Bladder microvascular endothelial cell (primary cell): Measurements from ENCODE around the gene DDN. TPM values are rescaled to one million over a fixed set of nuclear protein-coding genes. Genes with fewer than 3 reads are reported as not detected.

Experiments used
- total RNA-seq: library from RNA; depleted of rRNA; stranded (reverse); fragments of >200 nt; gene quantifications from 2 replicates; pipeline ENCODE4 v1.2.3, GENCODE V29; 2014

DDN gene
- total RNA-seq, result under 0.01 and 0.13 TPM in 2 replicates

DNA sequence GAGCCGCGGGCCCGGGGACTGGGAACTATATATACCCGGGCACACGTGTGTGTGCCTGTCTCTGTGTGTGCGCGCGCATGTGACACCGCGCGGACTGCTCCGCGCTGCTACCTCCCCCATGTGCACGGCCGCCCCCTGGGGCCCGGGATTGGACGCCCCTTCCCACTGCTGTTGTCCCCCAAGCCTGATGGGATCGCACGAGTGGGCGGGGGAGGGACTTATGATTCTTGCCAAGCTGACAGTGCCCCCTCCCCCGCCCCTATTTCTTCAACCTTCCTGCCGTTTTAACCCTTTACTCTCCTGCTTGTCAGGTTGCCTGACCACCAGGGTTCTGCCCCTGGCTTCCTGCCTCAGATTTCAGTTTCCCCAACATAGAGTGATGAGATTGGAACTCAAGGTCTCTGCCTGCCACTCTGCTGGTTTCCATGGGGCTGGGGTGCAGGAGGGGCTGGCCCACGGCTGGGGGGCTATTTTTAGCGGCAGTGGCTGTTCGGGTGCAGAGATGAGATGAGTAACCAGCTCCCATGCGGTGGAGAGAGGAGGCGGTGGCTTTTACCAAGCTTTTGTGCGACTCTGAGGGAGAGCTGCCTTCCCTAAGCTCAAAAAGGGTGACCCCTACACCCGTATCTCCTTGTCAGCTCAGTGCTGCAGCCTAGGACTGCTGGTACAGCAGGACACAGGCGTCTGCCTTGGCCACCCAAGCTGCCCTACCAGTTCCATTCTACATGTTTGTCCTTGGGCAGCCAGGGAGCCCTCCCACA lies at the start of gene DDN:
TSS of gene DDN (minus strand) at position 5 of the 761 bp plus-strand sequence. CDS start 88 bp downstream, outside the sequence.

DNA sequence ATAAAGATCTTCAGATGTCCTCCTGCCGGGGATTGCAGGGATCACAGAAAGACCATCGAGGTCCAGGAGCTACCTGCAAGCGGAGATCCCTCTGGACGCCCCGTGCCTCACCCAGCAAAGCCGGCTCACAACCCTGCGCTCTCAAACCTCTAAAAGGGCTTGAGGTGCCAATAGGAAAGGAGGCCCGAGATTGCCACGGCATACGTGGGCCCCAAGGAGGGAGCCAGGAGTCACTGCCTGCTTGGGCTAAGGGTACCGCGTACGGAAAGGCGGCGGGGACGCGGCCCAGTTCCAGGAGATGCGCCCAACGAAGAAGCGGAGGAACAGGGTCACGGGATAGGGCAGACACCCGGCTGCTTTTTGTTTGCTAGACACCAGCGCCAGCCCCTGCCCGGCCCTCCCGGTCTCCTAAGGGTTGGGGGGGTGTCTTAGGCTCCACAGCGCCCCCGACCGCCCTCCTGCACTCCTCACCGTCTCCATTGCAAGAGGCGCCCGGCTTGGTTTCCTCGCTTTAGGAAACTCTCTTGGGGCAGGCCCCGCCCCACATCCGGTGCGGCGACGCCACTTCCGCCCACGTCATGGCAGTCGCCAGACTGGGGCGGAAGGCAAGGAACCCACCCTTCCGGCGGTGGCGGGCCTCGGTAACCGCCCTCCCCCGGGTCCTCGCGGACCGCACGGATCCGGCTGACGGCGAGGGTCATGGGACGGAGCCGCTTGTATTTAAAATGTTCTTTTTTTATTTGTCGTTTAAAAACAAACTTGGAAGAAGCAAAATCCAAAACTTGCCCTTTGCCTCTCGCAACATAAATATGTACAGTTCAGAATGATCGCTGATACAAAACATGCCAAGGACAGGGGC lies 19.3 kb upstream of the DDN start, which contains the start of gene PRKAG1:
TSS of gene PRKAG1 (minus strand) at position 516 of the 859 bp plus-strand sequence. CDS start at position 480, 36 bp downstream.

DNA sequence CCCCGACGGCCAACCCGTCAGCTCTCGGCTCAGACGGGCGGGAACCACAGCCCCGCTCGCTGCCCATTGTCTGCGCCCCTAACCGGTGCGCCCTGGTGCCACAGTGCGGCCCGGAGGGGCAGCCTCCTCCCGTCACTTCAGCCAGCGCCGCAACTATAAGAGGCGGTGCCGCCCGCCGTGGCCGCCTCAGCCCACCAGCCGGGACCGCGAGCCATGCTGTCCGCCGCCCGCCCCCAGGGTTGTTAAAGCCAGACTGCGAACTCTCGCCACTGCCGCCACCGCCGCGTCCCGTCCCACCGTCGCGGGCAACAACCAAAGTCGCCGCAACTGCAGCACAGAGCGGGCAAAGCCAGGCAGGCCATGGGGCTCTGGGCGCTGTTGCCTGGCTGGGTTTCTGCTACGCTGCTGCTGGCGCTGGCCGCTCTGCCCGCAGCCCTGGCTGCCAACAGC lies 20.9 kb downstream of the DDN start, which contains the start of gene WNT1:
TSS of gene WNT1 (plus strand) at position 32 of the 450 bp plus-strand sequence. CDS start at position 361, 329 bp downstream.

DNA sequence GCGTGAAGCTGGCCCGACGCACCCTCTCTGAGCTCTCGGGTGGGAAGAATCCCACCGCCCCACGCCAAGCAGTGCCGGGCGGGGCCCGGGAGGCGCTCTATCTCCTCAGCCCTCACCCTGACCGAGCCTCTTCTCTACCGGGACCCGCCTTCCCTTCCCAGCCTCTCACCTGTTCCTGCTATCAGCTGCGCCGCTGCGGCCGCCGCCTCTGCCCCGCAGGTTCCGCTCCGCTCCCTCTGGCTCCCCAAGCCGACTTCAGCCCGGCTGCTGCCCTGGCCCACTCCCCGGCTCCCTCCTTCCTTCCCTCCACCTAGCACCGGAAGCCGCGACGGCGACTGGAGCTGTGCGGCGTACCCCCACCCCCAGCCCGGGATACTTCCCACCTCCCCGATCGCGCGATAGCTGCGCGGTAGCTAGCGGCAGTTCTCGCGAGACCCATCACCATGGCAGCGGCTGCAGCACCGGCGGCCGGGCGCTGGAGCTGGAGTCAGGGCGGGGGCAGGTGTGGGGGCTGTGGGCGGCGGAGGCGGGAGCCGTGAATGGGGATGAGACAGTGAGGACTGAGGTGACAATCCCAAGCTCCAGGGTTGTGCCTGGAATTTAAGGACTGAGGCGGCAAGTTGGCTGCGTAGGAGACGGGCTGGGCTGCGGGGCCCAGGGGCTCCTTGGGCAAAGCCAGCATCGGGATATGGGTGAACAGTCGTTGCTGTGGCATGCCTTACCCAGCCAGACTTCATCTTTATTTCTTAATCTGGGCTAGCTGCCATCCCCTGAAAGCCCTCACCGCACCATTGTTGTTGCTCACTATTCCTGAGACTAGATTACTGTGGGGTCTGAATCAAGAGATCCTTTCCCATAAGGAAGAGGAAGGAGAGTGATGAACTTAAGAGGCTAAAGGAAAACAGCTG lies 41.8 kb downstream of the DDN start, which contains the start of gene ARF3:
TSS of gene ARF3 (minus strand) at position 347 of the 908 bp plus-strand sequence. CDS start 16,392 bp downstream, outside the sequence.

Other genes with a start within 250 kb of the DDN start
- gene ADCY6, start 210.3 kb downstream of the DDN start, total RNA-seq, result 24.1 and 66.6 TPM in 2 replicates
- gene CACNB3, start 180.9 kb downstream of the DDN start, total RNA-seq, result 16.0 and 19.8 TPM in 2 replicates
- gene DDX23, start 147.2 kb downstream of the DDN start, total RNA-seq, result 84.2 and 143 TPM in 2 replicates
- gene RND1, start 133.5 kb downstream of the DDN start, total RNA-seq, result 5.5 and 12.0 TPM in 2 replicates
- 7.9 and 11.6 TPM in 2 replicates for gene FKBP11, start 73.9 kb downstream of the DDN start, total RNA-seq
- gene ARF3, start 41.9 kb downstream of the DDN start, total RNA-seq, result 26.6 and 52.1 TPM in 2 replicates
- gene WNT10B, start 27.6 kb downstream of the DDN start, total RNA-seq, result 0.32 TPM in 1 of 2 replicates, not detected in the other
- gene WNT1, start 21.1 kb downstream of the DDN start, total RNA-seq, result not detected in 2 replicates
- 34.6 and 38.8 TPM in 2 replicates for gene PRKAG1, start 19.4 kb upstream of the DDN start, total RNA-seq
- gene KMT2D, start 61.4 kb upstream of the DDN start, total RNA-seq, result 33.4 and 120 TPM in 2 replicates
- 1.4 and 2.6 TPM in 2 replicates for gene RHEBL1, start 70.6 kb upstream of the DDN start, total RNA-seq
- 0.65 and 1.1 TPM in 2 replicates for gene DHH, start 95.4 kb upstream of the DDN start, total RNA-seq
- gene LMBR1L, start 111.5 kb upstream of the DDN start, total RNA-seq, result 85.2 and 85.6 TPM in 2 replicates
- 1,335 and 1,512 TPM in 2 replicates for gene TUBA1B, start 132.0 kb upstream of the DDN start, total RNA-seq
- 608 and 1,094 TPM in 2 replicates for gene TUBA1A, start 189.7 kb upstream of the DDN start, total RNA-seq